ENCODE results near the gene FAM217B.

DNA sequence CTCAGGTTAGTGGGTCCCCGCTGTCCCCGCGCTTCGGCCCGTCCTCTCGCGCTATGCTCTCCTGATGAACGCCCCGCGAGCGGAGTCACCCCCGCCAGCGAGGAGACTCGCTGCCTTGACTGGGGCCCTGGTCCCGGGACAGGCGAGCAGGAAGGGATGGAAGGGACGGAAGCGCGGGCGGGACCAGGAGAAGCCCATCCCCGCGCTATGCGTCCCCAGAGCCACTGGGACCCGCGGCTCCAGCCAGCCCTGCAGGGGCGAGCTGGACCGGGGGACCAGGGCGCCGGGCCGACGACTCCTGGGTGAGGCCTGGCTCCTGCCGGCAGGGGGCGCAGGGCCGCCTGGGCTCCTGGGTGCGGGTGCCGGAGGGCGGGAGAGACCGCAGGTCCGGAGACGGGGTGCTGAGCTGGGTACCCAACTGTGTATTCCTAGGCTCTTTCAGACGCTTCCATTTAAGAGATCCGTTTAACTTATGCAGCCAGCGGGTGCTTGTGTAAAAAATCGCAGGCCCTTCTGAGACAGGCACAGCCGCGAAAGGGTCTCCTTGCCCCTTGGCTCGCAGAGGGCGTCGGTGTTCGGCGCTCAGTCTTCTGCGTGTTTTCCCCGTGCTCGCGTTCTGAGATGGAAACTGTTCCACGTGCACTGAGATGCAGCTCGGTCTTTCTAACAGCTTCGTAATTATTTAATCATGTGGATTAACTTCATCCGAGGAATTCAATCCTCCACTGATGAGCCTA is 6.2 kb upstream of the FAM217B start:
- TF ChIP-seq, protein P1, sequence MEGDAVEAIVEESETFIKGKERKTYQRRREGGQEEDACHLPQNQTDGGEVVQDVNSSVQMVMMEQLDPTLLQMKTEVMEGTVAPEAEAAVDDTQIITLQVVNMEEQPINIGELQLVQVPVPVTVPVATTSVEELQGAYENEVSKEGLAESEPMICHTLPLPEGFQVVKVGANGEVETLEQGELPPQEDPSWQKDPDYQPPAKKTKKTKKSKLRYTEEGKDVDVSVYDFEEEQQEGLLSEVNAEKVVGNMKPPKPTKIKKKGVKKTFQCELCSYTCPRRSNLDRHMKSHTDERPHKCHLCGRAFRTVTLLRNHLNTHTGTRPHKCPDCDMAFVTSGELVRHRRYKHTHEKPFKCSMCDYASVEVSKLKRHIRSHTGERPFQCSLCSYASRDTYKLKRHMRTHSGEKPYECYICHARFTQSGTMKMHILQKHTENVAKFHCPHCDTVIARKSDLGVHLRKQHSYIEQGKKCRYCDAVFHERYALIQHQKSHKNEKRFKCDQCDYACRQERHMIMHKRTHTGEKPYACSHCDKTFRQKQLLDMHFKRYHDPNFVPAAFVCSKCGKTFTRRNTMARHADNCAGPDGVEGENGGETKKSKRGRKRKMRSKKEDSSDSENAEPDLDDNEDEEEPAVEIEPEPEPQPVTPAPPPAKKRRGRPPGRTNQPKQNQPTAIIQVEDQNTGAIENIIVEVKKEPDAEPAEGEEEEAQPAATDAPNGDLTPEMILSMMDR (IDR thresholded peaks at IDR 0.05), result peak; percentile 94 to 97 (median 96)
- no peak for TF ChIP-seq POLR2A (IDR thresholded peaks at IDR 0.05)
